NCI-H1092 treated with DMSO at 0.1 percent for 48 hours (cell line): ENCODE data around the gene GNG4.
A peak's percentile ranks its signal among the peaks of the same experiment; 100 is the strongest.
"Not testable (repeated sequence)": the region's sequence is repeated elsewhere in the genome, so short reads cannot be mapped to it uniquely, and the experiment has no call there.

Source experiments
- DNase-seq: peaks from one replicate; lab custom pipeline; 2025; lab: John Stamatoyannopoulos, UW

The GNG4 gene

DNA sequence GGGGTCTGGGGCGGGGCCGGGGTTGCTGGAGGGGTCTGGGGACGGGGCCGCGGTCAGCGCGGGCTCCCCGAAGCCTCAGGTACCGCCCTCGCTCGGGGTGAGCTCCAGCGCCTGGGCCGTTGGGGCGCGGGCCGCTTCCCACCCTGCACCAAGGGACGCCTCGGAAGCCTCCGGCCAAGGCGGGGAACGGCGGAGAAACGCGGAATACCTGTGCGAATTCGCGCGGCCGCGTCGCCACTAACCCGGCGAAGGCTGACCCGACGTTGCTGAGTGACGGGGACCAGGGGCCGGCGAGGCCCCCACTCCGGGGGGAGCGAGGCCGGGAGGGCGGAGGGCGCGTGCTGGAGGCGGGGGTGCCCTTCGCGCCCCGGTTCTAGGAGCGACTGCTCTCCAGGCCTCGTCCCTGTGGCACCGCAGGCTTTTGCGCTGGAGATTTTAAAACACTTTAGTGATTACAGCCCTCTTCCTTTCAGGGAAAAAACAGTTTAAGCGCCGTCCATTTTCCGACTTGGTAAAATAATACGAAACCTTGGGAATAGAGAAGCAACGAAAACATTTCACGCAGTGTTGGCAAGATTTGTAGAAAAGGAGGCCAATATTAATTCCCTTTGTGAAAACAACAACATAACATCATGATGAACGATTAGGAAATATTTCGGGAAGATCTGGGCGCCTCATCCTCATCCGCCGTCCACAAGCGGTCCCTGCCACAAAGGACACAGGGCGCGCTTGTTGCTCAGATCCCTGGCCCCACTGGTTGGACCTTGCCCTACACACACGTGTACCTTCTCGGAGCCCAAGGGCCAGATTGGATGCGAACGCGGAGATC is 971 bp upstream of the GNG4 start:
- peak; percentile 87 for DNase-seq

DNA sequence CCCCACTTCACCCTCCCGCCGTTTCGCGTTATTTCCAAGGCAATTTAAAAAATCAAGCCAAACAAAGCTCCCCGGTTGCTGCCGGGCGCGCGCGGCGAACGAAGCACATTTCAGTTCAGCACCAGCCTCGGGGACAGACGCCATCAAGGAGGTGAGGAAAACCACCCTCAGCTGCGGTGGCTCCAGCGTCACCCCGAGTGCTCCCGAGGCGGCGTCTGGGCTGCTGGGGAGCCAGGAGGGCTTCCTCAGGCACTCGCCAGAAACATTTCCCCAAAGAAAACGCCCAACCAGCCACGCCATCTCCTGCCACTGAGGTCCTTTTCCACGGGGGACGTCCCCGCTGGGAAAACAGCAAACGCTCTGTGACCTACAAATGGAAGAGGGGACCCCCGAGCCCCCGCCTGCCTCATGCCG is 623 bp downstream of the GNG4 start:
- DNase-seq, result peak; percentile 83

DNA sequence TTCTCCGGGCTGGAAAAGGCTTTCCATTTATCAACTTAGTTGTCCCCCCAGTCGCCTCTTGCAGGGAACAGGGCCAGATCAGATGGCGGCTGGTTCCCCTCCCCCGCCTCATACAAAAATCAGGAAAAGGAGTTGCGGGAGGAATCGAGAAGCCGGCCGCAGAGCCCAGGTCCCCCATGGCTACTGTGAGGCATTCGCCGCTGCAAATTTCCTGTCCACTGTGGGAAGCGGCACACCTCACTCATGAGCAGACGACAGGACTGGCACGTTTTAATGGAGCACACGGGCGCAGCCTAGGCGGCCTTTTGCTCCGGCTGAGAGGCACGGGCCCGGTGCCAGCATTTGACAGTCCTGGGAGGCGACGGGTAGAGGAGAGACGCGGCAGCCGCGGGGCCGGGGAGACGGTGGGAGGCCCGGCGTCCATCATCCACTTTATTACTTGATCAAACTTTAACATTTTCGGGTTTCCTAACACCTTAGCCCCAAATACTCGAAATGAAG is 1.1 kb downstream of the GNG4 start:
- DNase-seq, result peak; percentile 91

DNA sequence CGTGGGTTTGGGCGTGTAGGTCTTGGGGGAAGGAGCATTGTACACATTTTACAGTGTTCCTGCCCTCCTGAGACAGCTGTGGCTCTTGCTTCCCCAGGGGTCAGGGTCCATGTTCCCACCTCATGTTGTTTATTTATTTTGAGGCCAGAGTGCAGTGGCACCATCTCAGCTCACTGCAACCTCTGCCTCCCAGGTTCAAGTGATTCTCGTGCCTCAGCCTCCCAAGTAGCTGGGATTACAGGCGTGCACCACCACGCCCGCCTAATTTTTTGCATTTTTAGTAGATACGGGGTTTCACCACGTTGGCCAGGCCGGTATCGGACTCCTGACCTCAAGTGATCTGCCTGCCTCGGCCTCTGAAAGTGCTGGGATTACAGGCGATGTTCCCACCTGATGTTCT is 2.0 kb downstream of the GNG4 start:
- DNase-seq, result not testable (repeated sequence)

DNA sequence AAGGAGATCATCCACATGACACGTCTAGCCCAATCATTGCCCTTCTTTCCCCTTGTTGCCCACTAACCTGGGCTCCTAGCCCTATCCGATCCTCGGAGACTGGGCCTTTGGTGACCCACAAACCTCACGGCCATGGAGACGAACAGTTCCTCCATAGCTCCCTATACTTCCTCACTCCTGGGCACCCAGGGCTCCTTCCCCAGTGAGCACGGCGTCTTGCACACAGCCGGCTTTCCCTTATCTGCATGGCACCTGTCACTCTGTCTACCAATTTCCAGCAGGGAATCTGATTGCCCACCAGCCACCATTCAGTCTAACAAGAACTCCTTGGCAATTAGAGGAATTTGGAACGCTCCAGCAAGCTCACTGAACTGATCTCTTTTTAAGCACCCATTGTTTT is 3.1 kb downstream of the GNG4 start:
- DNase-seq, result no peak

DNA sequence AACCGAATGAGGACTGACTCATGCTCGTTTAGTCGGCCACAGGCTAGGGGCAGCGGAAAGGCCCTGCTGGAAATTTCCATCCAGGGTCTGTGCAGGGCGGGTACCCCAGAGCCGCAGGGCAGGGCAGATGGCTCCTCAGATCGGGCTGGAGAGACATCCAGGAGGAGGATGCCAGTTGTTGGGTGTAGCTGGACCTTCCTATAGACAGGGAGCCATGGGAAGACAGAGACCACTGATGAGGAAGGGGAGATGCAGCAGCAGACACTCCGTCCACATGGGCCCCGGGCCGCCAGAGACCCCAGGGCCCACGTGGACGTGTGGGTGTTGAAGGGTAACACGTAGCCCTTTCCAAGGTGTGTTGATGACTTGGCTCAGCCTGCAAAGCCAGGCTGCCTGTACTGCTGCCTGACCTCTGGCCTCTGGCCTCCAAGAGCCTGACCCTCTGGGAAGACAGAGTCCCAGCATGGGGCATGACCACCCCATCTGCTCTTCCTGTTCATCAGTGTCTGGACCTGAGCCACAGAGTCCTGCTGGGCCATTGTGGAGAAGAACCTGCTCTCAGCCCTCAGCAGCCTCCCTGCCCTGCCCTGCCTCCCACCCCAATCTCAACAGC is 4.8 kb downstream of the GNG4 start:
- DNase-seq, result no peak

DNA sequence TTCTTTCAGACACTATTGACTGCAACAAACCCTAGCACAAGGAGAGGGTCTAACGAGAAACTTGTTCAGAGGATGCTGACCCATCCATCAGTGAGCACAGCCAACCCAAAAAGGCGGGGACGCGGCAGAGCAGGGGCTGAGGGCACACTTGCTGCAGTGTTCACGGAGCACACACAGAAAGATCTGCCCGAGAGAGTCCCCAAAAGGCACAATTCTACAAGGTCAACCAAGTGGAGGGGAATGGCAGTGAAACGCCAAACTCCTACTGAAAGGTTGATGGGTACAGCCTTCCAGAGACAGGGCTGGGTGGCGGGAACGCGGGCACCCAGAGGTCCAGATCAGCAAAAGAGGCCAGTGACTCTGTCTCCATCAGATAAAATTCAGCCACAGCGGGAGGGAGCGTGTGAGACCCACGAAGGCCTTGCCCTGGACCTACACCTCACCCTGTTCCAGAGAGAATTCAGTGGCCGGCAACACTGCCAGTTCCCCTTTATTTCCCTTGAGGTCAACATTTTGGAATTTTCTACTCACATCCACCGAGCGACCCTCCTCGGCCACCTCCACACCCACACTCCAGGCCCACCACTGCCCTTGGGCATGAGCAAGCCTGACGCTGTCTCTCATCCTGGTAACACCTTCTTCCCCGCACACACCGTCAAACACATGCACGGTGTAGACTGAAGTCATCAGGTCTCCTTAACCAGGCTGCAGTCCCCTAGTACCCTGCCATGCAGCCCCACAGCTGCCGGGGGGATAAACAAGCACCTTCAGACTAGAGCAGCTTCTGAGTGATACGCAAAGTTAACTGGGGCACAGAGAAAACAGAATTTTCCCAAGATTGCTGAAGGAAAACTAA is 5.5 kb downstream of the GNG4 start:
- DNase-seq, result no peak

DNA sequence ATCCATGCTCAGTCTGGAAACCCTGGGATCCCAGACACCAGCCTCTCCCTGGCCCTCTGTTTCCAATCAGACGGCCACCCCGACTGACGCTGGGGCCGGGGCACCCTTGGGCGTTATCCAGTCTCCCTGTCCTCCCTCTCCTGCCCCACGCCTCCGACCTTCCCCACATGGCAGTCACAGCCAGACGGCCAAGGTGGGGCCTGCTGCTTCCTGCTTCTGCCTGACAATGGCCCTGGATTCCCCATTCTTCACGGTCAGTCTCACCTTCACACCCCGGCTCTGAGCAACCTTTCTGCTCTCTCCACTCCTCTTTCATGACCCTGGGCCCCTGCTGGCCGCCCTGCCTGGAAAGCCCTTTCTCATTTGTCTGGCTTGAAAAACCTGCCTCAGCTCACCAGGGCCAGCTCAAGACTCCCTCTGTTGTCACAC is 6.6 kb downstream of the GNG4 start:
- DNase-seq, result no peak

DNA sequence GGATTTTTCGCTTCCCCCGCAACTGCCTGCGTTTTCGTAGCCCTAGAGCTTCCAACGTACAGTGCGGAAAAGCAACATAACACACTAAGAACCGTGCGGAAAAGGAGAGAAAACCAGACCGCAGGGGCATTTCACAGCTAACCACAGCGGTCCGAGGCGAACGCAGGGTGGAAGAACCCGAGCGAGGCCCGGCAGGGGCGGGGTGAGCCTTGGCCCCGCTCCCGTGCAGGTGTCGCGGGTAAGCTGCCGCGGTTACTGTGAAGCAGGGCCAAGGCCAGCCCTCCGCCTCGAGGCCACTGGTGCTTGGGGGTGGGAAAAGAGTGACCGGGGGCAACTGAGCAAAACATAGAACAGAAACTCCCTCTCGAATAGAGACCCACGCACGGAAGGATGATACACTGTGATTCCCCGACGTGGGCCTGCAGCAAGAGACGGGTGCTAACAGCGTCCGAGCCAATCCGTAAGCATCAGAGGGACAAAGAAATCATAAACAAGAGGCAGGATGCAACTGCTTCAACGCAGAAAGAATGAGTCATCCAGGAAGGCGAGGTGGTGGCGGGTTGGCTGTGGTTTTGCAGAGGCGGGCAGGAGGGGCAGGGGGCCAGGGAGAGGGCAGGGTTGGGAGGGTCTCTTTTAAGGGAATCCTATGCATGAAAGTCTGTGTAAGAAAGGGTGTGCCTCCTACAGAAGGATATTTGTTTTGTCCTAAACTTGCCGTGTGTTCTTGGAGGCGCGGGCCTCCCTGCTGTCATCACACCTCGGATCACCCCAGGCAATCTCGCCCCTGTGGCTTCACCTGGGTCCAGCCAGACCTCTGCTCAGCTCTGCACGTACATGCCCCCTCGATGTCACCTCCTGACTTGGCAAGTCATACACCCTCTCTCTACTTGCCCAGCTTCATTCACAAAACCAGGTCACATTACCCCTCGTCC is 7.3 kb downstream of the GNG4 start:
- peak; percentile 70 for DNase-seq

DNA sequence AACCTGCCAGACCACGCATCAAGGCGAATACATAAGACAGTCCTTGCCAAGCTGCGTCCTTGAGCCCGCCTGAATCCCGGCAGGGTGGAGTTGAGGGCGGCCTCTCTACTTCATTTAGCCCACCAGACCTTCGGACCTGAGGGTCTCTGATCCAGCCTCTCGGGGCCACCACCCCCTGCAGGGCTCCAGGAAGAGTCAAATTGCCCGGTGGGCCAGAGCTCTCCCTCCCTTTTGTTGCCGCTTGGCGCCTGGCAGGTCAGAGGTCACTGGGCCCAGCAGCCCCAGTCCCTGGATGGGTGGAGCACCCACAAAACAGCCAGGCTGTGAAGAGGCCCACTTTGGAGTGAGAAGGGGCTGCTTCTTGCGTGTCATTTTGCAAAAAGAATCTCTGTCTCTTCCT is 9.0 kb downstream of the GNG4 start:
- DNase-seq, result no peak

DNA sequence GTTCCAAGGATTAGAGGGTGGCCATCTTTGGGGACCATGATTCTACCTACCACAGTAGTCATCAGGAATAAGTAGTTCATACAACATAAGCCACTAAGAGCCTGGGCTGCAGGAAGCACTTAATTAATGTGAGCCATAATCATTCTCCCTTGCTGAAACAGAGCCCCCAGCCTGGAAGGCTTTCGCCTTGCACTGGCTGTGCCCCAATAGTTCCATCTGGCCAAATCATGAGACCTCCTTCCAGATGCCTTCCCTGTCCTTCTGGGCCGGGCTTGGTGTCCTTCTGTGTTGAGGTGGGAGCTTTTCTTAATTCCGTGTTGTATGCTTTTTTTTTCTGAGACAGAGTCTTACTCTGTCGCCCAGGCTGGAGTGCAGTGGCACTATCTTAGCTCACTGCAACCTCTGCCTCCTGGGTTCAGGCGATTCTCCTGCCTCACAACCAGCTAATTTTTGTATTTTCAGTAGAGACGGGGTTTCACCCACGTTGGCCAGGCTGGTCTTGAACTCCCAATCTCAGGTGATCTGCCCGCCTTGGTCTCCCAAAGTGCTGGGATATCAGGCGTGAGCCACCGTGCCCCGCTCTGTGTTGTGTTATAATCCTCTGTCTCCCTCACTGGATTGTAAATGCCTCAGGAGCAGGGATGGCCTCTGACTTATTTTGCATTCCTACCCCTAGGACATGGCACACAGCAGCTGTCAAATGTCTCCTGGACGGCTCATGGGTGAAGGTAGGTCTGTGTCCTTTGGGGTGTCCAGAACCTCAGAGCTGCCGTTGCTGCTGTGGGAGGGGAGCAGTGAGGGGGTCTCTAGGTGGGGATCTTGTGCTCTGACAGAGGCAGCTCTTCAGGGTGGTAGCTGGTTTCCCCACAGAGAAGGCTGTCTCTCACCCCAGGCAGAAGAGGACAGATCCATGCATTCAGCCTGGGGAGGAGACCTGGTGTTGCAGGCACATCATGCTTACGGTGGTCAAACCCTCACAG is 10.1 kb downstream of the GNG4 start:
- no peak for DNase-seq

DNA sequence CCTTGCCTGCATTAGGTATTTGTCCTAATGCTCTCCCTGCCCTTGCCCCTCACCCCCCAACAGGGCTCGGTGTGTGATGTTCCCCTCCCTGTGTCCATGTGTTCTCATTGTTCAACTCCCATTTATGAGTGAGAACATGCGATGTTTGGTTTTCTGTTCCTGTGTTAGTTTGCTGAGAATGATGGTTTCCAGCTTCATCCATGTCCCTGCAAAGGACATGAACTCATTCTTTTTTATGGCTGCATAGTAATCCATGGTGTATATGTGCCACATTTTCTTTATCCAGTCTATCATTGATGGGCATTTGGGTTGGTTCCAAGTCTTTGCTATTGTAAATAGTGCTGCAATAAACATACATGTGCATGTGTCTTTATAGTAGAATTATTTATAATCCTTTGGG is 11.0 kb downstream of the GNG4 start:
- not testable (repeated sequence) for DNase-seq

DNA sequence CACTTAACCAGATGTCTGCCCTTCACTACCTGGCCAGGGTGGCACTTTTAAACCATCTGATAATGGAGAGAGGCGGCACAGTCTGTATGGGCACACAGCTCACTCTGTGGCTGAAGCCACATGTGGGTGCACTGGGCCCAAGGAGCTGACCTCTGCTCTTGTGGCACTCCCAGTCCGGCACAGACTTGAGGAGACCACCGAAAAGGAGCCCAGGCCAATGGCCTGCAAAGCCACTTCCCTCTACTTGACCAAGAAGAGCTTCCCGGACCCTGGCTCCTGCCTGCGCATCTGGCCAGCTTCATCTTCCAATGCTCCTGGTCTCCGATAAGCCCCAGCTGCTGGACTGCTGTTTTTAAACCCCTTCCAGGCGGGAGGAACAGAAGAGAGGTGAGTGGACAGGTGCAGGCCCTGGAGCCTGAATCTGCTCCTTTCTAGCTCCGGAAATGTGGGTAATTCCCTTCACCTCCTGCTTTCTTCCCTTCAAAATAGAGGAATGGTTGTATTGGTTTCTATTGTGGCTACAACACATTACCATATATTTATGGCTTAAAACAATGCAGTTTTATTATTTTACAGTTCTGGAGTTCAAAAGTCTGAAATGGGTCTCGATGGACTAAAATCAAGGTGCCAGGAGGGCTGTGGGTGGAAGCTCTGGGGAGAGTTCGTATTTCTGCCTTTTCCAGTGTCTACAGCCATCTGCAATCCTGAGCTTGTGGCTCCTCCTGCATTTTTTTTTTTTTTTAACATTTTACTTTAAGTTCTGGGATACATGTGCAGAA is 11.6 kb downstream of the GNG4 start:
- no peak for DNase-seq

DNA sequence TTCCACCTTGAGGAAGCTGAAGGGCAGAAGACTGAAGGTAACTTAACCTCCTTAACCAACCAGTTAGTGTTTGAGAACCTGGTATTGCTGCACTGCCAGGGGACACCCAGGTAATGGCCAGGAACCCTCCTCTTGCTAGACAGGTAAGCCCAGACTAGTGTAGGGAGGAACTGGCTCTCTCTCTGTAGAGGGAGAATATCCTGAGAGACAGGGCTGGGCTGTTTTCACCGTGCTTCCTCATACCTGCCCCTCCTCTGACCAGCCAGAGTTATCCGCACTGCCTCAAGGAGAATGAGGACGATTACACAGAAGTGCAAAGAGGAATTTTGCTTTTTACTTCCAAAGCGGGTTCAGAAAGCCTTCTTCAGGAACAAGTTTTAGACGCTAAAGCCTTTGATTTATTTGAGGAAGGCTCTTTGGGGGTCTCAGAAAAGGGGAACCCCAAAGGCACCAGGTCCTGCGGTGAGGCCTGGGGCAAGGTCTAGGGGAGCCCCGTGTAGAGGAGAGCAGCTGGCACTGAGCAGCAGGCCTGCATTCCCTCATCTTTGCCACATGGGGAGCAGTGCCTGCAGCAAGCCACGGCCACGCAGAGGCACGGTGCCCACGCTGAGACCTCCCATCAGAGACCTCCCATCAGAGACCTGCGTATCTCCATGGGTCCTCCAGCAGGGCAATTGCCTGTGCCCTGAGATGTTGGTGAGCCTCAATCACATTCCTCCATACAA is 13.5 kb downstream of the GNG4 start:
- no peak for DNase-seq

DNA sequence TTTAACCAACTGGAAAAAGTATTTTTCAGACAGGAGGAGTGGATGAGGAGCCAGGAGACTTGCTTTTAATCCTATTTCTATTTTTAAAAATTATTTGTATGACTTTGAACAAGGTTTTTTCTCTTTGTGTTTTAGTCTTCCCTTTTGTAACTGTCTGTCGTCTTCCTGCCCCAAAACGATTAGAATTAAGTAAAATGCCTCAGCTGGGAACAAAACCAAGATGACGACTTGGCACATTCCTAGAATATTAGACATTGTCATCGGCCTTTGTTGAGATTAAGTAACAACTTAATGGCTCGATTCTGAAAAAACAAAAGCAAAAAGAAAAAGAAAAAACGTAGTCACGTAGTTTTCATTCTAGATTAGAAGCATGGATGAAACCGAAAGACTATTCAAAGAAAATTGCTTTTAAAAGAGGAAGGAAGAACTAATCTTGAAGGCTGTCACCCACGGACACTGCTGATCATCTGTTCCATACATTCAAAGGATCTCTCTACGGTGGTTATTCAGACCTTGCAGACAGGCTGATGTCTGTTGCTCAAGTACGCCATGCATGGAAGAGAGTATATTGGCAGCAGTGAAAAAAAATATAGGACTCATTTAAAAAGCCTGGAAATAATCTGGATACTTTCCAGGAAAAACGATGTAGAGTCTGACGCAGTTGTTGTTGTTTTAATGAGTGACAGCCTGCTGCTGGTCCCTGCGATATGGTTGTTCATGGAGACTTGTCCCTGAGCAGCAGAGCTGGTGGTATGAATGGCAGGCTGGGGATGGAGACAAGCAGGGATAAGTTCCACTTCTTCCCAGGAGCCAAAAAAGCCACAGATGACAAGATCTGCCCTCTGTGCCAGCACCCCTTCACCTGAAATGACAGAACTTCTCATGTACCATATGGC is 16.8 kb downstream of the GNG4 start:
- DNase-seq, result no peak

DNA sequence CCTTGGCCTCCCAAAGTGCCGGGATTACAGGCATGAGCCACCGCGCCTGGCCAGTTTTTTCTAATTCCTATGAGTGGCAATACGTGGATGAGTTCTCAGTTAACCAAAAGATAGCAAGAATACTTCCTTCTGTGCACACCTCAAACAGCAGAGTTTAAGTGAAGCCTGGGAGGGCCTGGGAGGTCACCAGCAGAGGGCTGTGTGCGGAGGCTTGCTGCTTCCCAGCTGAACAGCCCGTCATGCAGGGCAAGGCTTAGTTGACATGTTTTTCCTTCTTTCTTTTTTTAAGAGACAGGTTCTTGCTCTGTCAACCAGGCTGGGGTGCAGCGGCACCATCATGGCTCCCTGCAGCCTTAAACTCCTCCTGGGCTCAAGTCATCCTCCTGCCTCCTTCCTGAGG is 17.8 kb downstream of the GNG4 start:
- DNase-seq, result no peak

DNA sequence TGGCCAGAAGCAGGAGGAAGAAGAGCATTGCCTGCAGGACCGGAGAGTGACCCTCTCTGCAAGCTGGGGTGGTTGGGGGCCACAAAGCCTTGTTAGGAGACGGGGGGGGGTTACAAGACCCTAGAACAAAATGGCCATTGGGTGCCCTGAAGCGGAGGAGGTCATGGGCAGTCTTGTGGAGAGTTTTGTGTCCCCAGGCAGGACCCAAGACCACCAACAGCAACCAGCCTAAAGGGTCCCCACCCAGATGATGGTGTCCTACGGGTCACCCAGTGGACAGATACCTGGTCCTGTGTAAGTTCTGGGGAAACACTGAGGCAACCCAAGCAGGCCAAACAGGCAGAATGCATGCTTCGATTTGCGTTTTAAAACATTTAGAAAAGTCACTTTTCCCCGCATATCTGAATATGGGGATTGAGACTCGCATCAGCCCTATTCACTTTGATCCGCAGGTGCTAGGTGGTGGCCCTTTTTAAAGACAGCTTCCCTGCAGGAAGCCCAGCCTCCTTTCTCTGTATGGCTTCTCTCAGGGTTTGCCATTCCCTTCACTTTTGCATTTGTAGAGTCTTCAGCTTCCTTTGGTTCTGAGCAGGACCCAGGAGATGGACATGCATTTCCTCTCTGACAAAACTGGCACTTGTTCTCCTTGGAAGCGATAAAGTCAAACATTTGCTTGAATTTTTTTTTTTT is 21.1 kb downstream of the GNG4 start:
- DNase-seq, result no peak
